Smooth muscle cell (in vitro differentiated cells): Measurements from ENCODE around the gene SETD2. TPM values are rescaled to one million over a fixed set of nuclear protein-coding genes. Genes with fewer than 3 reads are reported as not detected.

Experiments
- DNase-seq: peaks from one replicate; lab custom pipeline; 2025; ENCODE audit not compliant: unreplicated experiment; lab: John Stamatoyannopoulos, UW
- H2AFZ ChIP-seq: fragments of 200-600 bp; sonication (generic); 2 replicates; pipeline ENCODE4 v1.6.0; 2016; ENCODE audit warnings: antibody characterized with exemption, low read depth, mild to moderate bottlenecking
- H3F3A ChIP-seq: fragments of 200-600 bp; sonication (generic); 2 replicates; pipeline ENCODE4 v1.6.0; 2017; ENCODE audit warnings: antibody characterized with exemption, low read depth
- H3K27ac ChIP-seq: fragments of 200-600 bp; sonication (generic); 2 replicates; pipeline ENCODE4 v1.5.1; 2016; ENCODE audit warnings: low read depth, mild to moderate bottlenecking
- H3K27me3 ChIP-seq: fragments of 200-600 bp; sonication (generic); 2 replicates; pipeline ENCODE4 v1.6.1; 2016; ENCODE audit warnings: low read depth, mild to moderate bottlenecking
- H3K36me3 ChIP-seq: fragments of 200-600 bp; sonication (generic); 2 replicates; pipeline ENCODE4 v1.5.1; 2016; ENCODE audit warnings: low read depth
- H3K4me1 ChIP-seq: fragments of 200-600 bp; sonication (generic); 2 replicates; pipeline ENCODE4 v1.5.1; 2016; ENCODE audit warnings: low read depth
- H3K4me2 ChIP-seq: fragments of 200-600 bp; sonication (generic); 2 replicates; pipeline ENCODE4 v1.6.0; 2016; ENCODE audit warnings: mild to moderate bottlenecking
- H3K4me3 ChIP-seq: fragments of 200-600 bp; sonication (generic); 2 replicates; pipeline ENCODE4 v1.5.1; 2016; ENCODE audit warnings: mild to moderate bottlenecking
- H3K79me2 ChIP-seq: fragments of 200-600 bp; sonication (generic); 2 replicates; pipeline ENCODE4 v1.6.0; 2016; ENCODE audit warnings: low read depth, mild to moderate bottlenecking
- H3K9ac ChIP-seq: fragments of 200-600 bp; sonication (generic); 2 replicates; pipeline ENCODE4 v1.6.0; 2016; ENCODE audit warnings: low read depth
- H3K9me3 ChIP-seq: fragments of 200-600 bp; sonication (generic); replicated peaks from 2 replicates; pipeline ENCODE4 v1.5.1; 2016; ENCODE audit warnings: low read depth
- H4K20me1 ChIP-seq: fragments of 200-600 bp; sonication (generic); 2 replicates; pipeline ENCODE4 v1.6.0; 2016; ENCODE audit warnings: low read depth
- CTCF ChIP-seq: fragments of 200-600 bp; sonication (generic); IDR thresholded peaks from 2 replicates; pipeline ENCODE4 v1.5.1; 2017; ENCODE audit warnings: borderline replicate concordance, mild to moderate bottlenecking, antibody characterized with exemption; ENCODE audit not compliant: insufficient read depth, poor library complexity, severe bottlenecking
- WGBS: methylation state at CpG from one replicate; pipeline ENCODE4 v1.1.7; 2016; ENCODE audit warnings: low lambda C conversion rate; 5-methylcytosine and 5-hydroxymethylcytosine counted together
- polyA plus RNA-seq: library from polyadenylated mRNA; unstranded; fragments of >200 nt; fragmentation: Nextera tagmentation; extraction: Ambion mirVana; gene quantifications from 2 replicates; pipeline ENCODE4 v1.2.1, GENCODE V29; 2016
- total RNA-seq: library from RNA; depleted of rRNA; stranded (reverse); fragments of >200 nt; gene quantifications from 2 replicates; pipeline ENCODE4 v1.2.3, GENCODE V29; 2014

Gene SETD2
- total and polyA plus RNA-seq, 2 experiments from 2014 or later, result 8.3 to 28.4 TPM

- WGBS, result 91% methylated on average over 35 of the region's 35 CpGs
- no peak for TF ChIP-seq CTCF
- H3F3A ChIP-seq, result no peaks in the 10 kb centered on the region
- H3K9ac ChIP-seq, result no peak overlapping the region
- no peaks in the 10 kb centered on the region for H4K20me1 ChIP-seq
- no peak overlapping the region for H3K4me3 ChIP-seq
- H3K27ac ChIP-seq, result no peak overlapping the region
- no peaks in the 10 kb centered on the region for H3K27me3 ChIP-seq
- H3K4me2 ChIP-seq, result no peak overlapping the region
- no peak for DNase-seq
- H3K36me3 ChIP-seq, result no peaks in the 10 kb centered on the region
- no peaks in the 10 kb centered on the region for H3K9me3 ChIP-seq
- H2AFZ ChIP-seq, result no peak overlapping the region
- no peaks in the 10 kb centered on the region for H3K4me1 ChIP-seq
- H3K79me2 ChIP-seq, result no peaks in the 10 kb centered on the region
These were observed 161.5 kb downstream of the SETD2 start for GRCh38 chr3:47002171-47003055.

GRCh38 chr3:47001731-47002170 is 162.2 kb downstream of the SETD2 start:
- no peak for TF ChIP-seq CTCF
- Histone ChIP-seq H3K79me2 (no peaks in the 10 kb centered on the region), H2AFZ (no peak overlapping the region), H3F3A (no peaks in the 10 kb centered on the region), H3K4me1 (no peaks in the 10 kb centered on the region), H3K4me2 (no peak overlapping the region), H3K36me3 (no peaks in the 10 kb centered on the region), H3K4me3 (no peak overlapping the region), H3K27ac (no peak overlapping the region), H4K20me1 (no peaks in the 10 kb centered on the region), H3K9ac (no peak overlapping the region), H3K9me3 (no peaks in the 10 kb centered on the region), H3K27me3 (no peaks in the 10 kb centered on the region)
- no peak for DNase-seq
- WGBS, result 98% methylated on average over 16 of the region's 16 CpGs

GRCh38 chr3:47000922-47001730 is 162.8 kb downstream of the SETD2 start:
- Histone ChIP-seq H3K4me2 (no peak overlapping the region), H3K9ac (no peak overlapping the region), H3K4me3 (no peak overlapping the region), H4K20me1 (no peaks in the 10 kb centered on the region), H3F3A (no peaks in the 10 kb centered on the region), H3K9me3 (no peaks in the 10 kb centered on the region), H3K4me1 (no peaks in the 10 kb centered on the region), H2AFZ (no peak overlapping the region), H3K79me2 (no peaks in the 10 kb centered on the region), H3K27me3 (no peaks in the 10 kb centered on the region), H3K36me3 (no peaks in the 10 kb centered on the region), H3K27ac (no peak overlapping the region)
- no peak for DNase-seq
- 96% methylated on average over 25 of the region's 25 CpGs for WGBS
- TF ChIP-seq CTCF, result no peak
